Prostate gland (tissue), 2 donors: ENCODE data around the gene KCNJ6.

Source experiments
- POLR2AphosphoS5 ChIP-seq: sonication (generic); formaldehyde crosslinking; IDR thresholded peaks from one replicate; pipeline ENCODE4 v1.6.1; 2017; ENCODE audit warnings: antibody characterized with exemption
- TF ChIP-seq, protein P1 (sequence below), 4 experiments: fragments of 200-600 bp in 2 of 4; fragments of 450-650 bp in 2 of 4; sonication (generic) in 2 of 4; IDR thresholded peaks; 1 replicate in 3 of 4; 2 replicates in 1 of 4; pipeline ENCODE4 v1.5.1; 2016 to 2019; ENCODE audit warnings: antibody characterized with exemption in 4 of 4, mild to moderate bottlenecking in 2 of 4, moderate library complexity in 2 of 4

GRCh38 chr21:37603129-37603528, 313.1 kb downstream of the KCNJ6 start:
- TF ChIP-seq POLR2AphosphoS5: no peak
- TF ChIP-seq, protein P1, sequence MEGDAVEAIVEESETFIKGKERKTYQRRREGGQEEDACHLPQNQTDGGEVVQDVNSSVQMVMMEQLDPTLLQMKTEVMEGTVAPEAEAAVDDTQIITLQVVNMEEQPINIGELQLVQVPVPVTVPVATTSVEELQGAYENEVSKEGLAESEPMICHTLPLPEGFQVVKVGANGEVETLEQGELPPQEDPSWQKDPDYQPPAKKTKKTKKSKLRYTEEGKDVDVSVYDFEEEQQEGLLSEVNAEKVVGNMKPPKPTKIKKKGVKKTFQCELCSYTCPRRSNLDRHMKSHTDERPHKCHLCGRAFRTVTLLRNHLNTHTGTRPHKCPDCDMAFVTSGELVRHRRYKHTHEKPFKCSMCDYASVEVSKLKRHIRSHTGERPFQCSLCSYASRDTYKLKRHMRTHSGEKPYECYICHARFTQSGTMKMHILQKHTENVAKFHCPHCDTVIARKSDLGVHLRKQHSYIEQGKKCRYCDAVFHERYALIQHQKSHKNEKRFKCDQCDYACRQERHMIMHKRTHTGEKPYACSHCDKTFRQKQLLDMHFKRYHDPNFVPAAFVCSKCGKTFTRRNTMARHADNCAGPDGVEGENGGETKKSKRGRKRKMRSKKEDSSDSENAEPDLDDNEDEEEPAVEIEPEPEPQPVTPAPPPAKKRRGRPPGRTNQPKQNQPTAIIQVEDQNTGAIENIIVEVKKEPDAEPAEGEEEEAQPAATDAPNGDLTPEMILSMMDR (IDR thresholded peaks at IDR 0.05): no peak
